Uterus (tissue), 2 donors: ENCODE measurements around the gene GUF1.

ENCODE experiments used
- CTCF ChIP-seq, 4 experiments: fragments of 200-600 bp in 2 of 4; fragments of 450-650 bp in 2 of 4; sonication (generic) in 2 of 4; IDR thresholded peaks; one replicate each; pipeline ENCODE4 v1.5.1; 2016 to 2019; ENCODE audit warnings: antibody characterized with exemption in 4 of 4, mild to moderate bottlenecking in 2 of 4, moderate library complexity in 1 of 4
- POLR2A ChIP-seq, 2 donors: fragments of 450-650 bp; IDR thresholded peaks; one replicate each; pipeline ENCODE4 v1.6.1; 2016; ENCODE audit warnings: antibody characterized with exemption in 2 of 2, mild to moderate bottlenecking in 1 of 2, moderate library complexity in 1 of 2

GRCh38 chr4:44674471-44674870 lies 3.7 kb upstream of the GUF1 start:
- TF ChIP-seq CTCF (IDR thresholded peaks at IDR 0.05) (no peak), POLR2A (IDR thresholded peaks at IDR 0.05) (no peak)
